GM12873 (cell line): Measurements from ENCODE around the gene TRIP6.

ENCODE experiments used
- TF ChIP-seq, protein P1 (sequence below): IDR thresholded peaks from 2 replicates; pipeline ENCODE4 v1.5.1; 2012; ENCODE audit warnings: low read depth, mild to moderate bottlenecking, moderate library complexity, low read length, control low read depth; ENCODE audit not compliant: insufficient read depth; ENCODE audit errors: missing control alignments

TRIP6 gene

DNA sequence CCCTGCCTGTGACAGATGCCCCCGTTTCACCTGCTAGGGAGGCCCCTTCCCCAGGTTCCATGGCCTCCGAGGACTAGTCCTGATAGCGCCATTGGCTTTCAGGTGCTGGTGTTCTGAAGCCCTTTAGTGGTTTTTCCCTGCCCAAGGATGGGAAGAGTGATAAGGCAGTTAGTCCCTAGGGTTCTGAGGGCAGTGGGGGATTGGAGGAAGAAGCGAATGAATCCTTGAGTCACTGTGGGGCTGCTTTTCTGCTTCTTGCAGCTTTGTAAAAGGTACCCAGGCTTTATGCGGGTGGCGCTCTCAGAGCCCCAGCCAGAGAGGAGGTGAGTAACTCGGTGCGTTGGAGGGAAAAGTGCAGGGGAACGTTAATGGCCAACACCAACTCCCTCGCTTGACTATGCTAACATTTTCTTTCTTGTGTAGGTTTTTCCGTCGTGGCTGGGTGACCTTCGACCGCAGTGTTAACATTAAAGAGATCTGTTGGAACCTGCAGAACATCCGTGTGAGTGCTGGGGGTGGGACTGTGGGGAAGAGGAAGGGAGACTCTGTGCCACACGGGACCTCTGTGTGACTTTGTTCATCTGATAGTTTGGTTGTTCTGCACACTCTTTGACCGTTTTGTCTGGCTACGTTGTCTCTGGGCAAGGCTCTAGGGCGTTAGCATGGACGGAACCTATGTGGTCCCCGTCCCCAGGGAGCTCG, 18.4 kb downstream of the TRIP6 start:
- TF ChIP-seq, protein P1, sequence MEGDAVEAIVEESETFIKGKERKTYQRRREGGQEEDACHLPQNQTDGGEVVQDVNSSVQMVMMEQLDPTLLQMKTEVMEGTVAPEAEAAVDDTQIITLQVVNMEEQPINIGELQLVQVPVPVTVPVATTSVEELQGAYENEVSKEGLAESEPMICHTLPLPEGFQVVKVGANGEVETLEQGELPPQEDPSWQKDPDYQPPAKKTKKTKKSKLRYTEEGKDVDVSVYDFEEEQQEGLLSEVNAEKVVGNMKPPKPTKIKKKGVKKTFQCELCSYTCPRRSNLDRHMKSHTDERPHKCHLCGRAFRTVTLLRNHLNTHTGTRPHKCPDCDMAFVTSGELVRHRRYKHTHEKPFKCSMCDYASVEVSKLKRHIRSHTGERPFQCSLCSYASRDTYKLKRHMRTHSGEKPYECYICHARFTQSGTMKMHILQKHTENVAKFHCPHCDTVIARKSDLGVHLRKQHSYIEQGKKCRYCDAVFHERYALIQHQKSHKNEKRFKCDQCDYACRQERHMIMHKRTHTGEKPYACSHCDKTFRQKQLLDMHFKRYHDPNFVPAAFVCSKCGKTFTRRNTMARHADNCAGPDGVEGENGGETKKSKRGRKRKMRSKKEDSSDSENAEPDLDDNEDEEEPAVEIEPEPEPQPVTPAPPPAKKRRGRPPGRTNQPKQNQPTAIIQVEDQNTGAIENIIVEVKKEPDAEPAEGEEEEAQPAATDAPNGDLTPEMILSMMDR: no peak

DNA sequence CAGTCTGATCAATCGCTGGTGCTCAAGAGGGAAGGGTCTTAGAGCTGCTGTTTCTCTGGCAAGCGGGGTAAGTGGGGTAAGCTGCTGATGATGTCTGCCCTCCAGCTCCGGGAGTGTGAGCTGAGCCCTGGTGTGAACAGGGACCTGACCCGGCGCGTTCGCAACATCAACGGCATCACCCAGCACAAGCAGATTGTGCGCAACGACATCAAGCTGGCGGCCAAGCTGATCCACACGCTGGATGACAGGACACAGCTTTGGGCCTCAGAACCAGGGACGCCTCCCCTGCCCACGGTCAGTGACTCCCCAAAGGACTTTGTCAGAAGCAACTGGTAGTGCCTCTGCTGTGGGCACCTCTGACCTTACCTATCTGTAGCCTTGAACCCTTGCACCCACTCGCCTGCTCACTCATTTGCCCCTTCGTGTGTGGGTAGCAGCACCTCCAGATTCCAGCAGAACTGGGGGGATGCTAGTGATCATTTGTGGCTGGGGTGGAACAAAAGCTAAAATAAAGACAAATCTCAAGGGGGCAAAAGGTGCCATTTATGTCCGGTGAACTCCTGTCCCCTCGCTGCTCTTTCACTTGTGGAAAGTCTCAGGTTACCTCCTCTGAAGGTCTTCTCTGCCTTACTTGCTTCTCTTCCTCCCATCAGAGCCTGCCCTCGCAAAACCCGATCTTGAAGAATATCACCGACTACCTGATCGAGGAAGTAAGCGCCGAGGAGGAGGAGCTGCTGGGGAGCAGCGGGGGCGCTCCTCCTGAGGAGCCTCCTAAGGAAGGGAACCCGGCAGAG, 19.2 kb downstream of the TRIP6 start:
- TF ChIP-seq, protein P1: no peak

DNA sequence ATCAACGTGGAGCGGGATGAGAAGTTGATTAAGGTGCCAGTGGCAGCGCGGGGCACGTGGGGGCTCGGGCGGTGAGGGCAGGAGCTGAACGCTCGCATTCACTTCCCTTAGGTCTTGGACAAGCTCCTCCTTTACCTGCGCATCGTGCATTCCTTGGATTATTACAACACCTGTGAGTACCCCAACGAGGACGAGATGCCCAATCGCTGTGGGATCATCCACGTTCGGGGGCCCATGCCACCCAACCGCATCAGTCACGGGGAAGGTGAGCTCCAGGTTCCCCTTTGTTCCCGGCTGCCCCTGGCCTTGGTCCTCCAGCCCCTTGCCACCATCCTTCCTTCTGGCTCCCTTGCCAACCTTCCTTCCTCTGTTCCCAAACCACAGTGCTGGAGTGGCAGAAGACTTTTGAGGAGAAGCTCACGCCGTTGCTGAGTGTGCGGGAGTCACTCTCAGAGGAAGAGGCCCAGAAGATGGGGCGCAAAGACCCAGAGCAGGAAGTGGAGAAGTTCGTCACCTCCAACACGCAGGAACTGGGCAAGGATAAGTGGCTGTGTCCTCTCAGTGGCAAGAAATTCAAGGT, 19.8 kb downstream of the TRIP6 start:
- TF ChIP-seq, protein P1: no peak

GRCh38 chr7:100887516-100888290, 20.5 kb downstream of the TRIP6 start:
- TF ChIP-seq, protein P1: no peak

DNA sequence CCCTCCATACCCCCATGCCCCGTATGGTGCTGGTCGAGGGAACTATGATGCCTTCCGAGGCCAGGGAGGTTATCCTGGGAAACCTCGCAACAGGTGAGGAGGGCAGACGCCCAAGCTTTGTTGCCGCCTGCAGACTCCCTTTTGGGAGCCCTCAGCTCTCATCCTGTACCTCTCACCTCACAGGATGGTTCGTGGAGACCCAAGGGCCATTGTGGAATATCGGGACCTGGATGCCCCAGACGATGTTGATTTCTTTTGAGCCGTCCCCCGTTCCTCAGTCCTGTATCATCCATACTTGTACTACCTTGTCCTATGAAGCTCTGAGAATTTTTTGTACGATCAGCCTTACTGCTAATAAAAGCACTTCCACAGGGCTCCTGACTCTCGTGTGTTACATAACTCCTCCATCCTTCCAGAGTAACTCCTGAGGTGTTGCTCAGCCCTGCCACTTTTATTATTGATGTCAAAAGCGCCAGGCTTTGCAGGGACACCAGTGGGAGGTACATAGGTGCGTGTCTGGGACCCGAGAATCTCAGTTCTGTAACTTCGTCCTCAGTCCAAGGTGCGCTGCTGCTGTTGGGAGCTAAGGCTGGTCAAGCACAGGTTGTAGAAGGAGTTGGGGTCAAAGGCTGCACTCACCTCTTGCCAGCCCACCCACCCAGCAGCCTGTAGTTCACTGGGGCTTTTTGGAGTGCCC, 21.3 kb downstream of the TRIP6 start:
- TF ChIP-seq, protein P1: no peak

DNA sequence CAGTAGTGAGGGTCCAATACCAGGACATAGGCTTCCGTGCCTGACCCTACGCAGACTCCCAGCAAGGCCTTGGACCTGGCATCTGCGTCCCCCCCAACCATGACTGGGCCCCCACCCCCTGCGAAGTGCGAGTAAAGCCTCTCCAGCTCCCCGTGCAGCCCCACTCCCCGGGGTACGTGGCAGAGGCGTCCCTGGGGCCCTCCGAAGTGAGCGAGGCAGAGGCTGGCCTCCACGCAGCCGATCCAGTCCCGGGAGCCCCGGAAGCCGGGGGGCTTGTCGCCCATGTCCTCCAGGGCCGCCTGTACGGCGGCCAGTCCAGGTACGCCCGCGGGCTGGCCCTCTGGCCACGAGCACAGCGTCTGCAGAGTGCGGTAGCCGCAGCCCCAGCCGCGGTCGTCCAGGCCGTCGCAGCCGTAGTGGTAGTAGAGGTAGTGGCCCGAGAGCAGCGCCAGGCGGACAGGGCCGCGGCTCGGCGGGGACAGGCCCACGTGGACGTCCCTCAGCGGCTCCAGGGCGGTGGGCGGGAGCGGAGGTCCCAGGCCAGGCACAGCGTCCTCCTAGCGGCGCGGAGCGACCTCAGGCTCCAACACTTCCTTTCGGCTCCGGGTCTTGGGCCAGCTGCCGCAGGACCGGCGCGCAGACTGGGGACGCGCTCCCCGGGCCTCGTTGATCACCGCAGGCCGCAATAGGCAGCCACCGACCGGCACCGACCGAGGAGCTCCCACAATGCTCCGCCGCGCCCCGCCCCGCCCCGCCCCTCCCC, 22.0 kb downstream of the TRIP6 start, which contains the start of gene UFSP1:
Gene UFSP1 (minus strand): TSS at position 728 of the 763 bp plus-strand sequence. CDS start 444 bp downstream, at position 284.
- TF ChIP-seq, protein P1: no peak
